Natural killer cell (primary cell): Measurements from ENCODE around the gene PPP1R1B. TPM values are rescaled to one million over a fixed set of nuclear protein-coding genes. Genes with fewer than 3 reads are reported as not detected.

ENCODE experiments used
- ATAC-seq, 3 donors: fragments of 150-1000 bp in 2 of 3; fragments of 200-7000 bp in 1 of 3; cut with Tn5 transposase; 1 replicate in 1 of 3; 2 replicates in 2 of 3; pipeline ENCODE4 v1.10.0; 2021; ENCODE audit warnings: mild to moderate bottlenecking in 2 of 3, moderate library complexity in 2 of 3
- DNase-seq, 2 donors: peaks; one replicate each; pipeline versions ENCODE4 v3.0.0 to v3.0.0-alpha.2; 2013 to 2021; ENCODE audit warnings: mixed read lengths in 1 of 2
- H3K27ac ChIP-seq: one replicate; pipeline ENCODE4 v1.5.1; 2013; ENCODE audit warnings: mild to moderate bottlenecking, low read length
- H3K27me3 ChIP-seq: one replicate; pipeline ENCODE4 v1.6.1; 2013; ENCODE audit warnings: low read length; ENCODE audit not compliant: control insufficient read depth, insufficient read depth
- H3K36me3 ChIP-seq: one replicate; pipeline ENCODE4 v1.6.1; 2013; ENCODE audit warnings: low read length; ENCODE audit not compliant: control insufficient read depth, insufficient read depth
- H3K4me1 ChIP-seq: one replicate; pipeline ENCODE4 v1.6.1; 2013; ENCODE audit warnings: low read length; ENCODE audit not compliant: control insufficient read depth, insufficient read depth
- H3K4me3 ChIP-seq: one replicate; pipeline ENCODE4 v1.5.1; 2013; ENCODE audit warnings: low read length
- H3K9me3 ChIP-seq: one replicate; pipeline ENCODE4 v1.6.1; 2013; ENCODE audit warnings: low read length; ENCODE audit not compliant: control insufficient read depth, insufficient read depth
- H3K27ac Mint-ChIP-seq, 2 donors: one replicate each; pipeline ENCODE4 v1.8.0; 2022; ENCODE audit warnings: mild to moderate bottlenecking in 2 of 2, mixed read lengths in 2 of 2, moderate library complexity in 1 of 2
- H3K27me3 Mint-ChIP-seq, 2 donors: one replicate each; pipeline ENCODE4 v1.8.0; 2022; ENCODE audit warnings: low read depth in 2 of 2, mixed read lengths in 2 of 2
- H3K36me3 Mint-ChIP-seq: one replicate; pipeline ENCODE4 v1.8.0; 2022; ENCODE audit warnings: mixed read lengths
- H3K4me1 Mint-ChIP-seq, 2 donors: one replicate each; pipeline ENCODE4 v1.8.0; 2022; ENCODE audit warnings: mixed read lengths in 2 of 2
- H3K4me3 Mint-ChIP-seq: one replicate; pipeline ENCODE4 v1.8.0; 2022; ENCODE audit warnings: mild to moderate bottlenecking, moderate library complexity, mixed read lengths
- H3K9me3 Mint-ChIP-seq, 2 donors: one replicate each; pipeline ENCODE4 v1.8.0; 2022; ENCODE audit warnings: mixed read lengths in 2 of 2
- WGBS: methylation state at CpG from one replicate; pipeline ENCODE4 v1.1.7; 2013; ENCODE audit warnings: missing lambda C conversion rate; ENCODE audit not compliant: insufficient coverage; 5-methylcytosine and 5-hydroxymethylcytosine counted together
- intact Hi-C: fragments of 100-400 bp; cut with micrococcal nuclease; formaldehyde crosslinking; loops from one replicate; pipeline ENCODE4 v1.14.2; 2022
- total RNA-seq, 4 donors: library from RNA; stranded (reverse); fragments of 120-200 nt in 1 of 4; gene quantifications; one replicate each; pipeline versions ENCODE4 v1.2.3 to v1.2.4, GENCODE V29; 2013 to 2022
- TF ChIP-seq, protein P1 (sequence below): fragments of 200-600 bp; IDR thresholded peaks from one replicate; pipeline ENCODE4 v1.8.0; 2022; ENCODE audit warnings: antibody characterized with exemption

Gene PPP1R1B
- total RNA-seq, 3 donors from 2014 or later (not counting 1 experiment from before 2014, with no cell fraction given) = not detected

GRCh38 chr17:39652587-39653315 lies 26.0 kb downstream of the PPP1R1B start:
- Mint-ChIP-seq H3K36me3 (no peaks in the 10 kb centered on the region), H3K4me1 (peaks cover 40 to 62% of the 10 kb centered on the region in 2 donors), H3K9me3 (no peaks in the 10 kb centered on the region), H3K4me3 (no peak overlapping the region), H3K27ac (peak overlapping the region; percentile 65 to 79), H3K27me3 (no peaks in the 10 kb centered on the region)
- Histone ChIP-seq H3K36me3 (peaks cover 16% of the 10 kb centered on the region), H3K4me1 (peaks cover 3% of the 10 kb centered on the region), H3K9me3 (no peaks in the 10 kb centered on the region), H3K4me3 (no peak overlapping the region), H3K27me3 (no peaks in the 10 kb centered on the region), H3K27ac (no peak overlapping the region)
- WGBS = 76% methylated on average over 7 of the region's 7 CpGs
- ATAC-seq = no peak
- TF ChIP-seq, protein P1, sequence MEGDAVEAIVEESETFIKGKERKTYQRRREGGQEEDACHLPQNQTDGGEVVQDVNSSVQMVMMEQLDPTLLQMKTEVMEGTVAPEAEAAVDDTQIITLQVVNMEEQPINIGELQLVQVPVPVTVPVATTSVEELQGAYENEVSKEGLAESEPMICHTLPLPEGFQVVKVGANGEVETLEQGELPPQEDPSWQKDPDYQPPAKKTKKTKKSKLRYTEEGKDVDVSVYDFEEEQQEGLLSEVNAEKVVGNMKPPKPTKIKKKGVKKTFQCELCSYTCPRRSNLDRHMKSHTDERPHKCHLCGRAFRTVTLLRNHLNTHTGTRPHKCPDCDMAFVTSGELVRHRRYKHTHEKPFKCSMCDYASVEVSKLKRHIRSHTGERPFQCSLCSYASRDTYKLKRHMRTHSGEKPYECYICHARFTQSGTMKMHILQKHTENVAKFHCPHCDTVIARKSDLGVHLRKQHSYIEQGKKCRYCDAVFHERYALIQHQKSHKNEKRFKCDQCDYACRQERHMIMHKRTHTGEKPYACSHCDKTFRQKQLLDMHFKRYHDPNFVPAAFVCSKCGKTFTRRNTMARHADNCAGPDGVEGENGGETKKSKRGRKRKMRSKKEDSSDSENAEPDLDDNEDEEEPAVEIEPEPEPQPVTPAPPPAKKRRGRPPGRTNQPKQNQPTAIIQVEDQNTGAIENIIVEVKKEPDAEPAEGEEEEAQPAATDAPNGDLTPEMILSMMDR = no peak
- no peak for DNase-seq
- intact Hi-C loops = no loop called here

DNA sequence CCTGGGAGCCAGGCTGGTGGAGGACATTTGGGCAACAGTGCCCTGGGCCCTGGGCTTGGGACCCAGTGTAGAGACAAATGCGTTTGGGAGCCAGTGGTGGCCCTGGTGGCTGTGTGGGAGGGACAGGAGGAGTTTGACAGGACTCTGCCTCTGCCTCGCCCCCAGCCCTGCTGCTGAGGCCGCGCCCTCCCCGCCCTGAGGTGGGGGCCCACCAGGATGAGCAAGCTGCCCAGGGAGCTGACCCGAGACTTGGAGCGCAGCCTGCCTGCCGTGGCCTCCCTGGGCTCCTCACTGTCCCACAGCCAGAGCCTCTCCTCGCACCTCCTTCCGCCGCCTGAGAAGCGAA lies 26.5 kb downstream of the PPP1R1B start:
- Mint-ChIP-seq H3K27me3 (no peaks in the 10 kb centered on the region), H3K9me3 (no peaks in the 10 kb centered on the region), H3K4me3 (no peak overlapping the region), H3K36me3 (no peaks in the 10 kb centered on the region), H3K27ac (peak overlapping the region; percentile 59 to 79), H3K4me1 (peaks cover 40 to 62% of the 10 kb centered on the region in 2 donors)
- Histone ChIP-seq H3K36me3 (peaks cover 22% of the 10 kb centered on the region), H3K4me1 (peaks cover 3% of the 10 kb centered on the region), H3K27me3 (no peaks in the 10 kb centered on the region), H3K4me3 (no peak overlapping the region), H3K27ac (no peak overlapping the region), H3K9me3 (no peaks in the 10 kb centered on the region)
- DNase-seq (no peak), ATAC-seq (no peak)
- intact Hi-C loops = no loop called here
- TF ChIP-seq, protein P1 = no peak
- WGBS = 89% methylated on average over 12 of the region's 12 CpGs

DNA sequence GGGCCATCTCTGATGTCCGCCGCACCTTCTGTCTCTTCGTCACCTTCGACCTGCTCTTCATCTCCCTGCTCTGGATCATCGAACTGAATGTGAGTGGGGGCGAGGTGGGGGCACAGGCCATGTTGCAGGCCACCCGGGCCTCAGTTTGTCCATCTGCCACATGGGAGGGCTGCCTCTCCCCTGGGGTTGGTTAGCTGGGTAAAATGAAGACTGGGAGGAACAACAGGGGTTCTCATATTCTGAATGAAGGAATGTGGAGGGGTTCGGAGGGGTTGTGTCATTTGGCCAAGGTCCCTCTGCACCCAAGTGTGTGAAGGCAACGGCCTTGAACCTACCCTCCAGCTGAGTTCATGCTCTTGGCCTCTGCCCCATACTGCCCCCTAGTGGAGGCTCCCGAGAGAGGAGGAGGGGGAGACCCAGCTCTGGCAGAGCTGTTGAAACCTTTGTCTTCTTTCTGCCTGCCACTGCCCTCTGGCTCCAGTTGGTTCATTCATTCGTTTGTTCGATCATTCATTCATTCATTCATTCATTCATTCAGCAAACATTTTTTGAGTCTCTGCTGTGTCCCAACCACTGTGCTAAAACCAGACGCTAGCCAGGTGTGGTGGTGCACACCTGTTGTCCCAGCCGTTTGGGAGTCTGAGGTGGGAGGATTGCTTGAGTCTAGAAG lies 27.0 kb downstream of the PPP1R1B start:
- Histone ChIP-seq H3K36me3 (peaks cover 26% of the 10 kb centered on the region), H3K27ac (no peak overlapping the region), H3K4me3 (no peak overlapping the region), H3K4me1 (peaks cover 6% of the 10 kb centered on the region), H3K27me3 (no peaks in the 10 kb centered on the region), H3K9me3 (no peaks in the 10 kb centered on the region)
- ATAC-seq (peak; percentile 81 to 98 (median 95)), DNase-seq (peak; percentile 77 to 87)
- H3K27ac Mint-ChIP-seq = peak overlapping the region in 1 of 2 donors; percentile 59
- TF ChIP-seq, protein P1 = peak; percentile 93
- intact Hi-C loops = no loop called here
- peaks cover 37 to 58% of the 10 kb centered on the region in 2 donors for H3K4me1 Mint-ChIP-seq
- no peaks in the 10 kb centered on the region for H3K36me3 Mint-ChIP-seq
- WGBS = 74% methylated on average over 14 of the region's 14 CpGs
- no peaks in the 10 kb centered on the region for H3K9me3 Mint-ChIP-seq
- no peak overlapping the region for H3K4me3 Mint-ChIP-seq
- H3K27me3 Mint-ChIP-seq = no peaks in the 10 kb centered on the region
